T-helper 22 cell (primary cell): ENCODE measurements around the gene LIPK.
"Not testable (repeated sequence)": the region's sequence is repeated elsewhere in the genome, so short reads cannot be mapped to it uniquely, and the experiment has no call there.

ENCODE experiments used
- DNase-seq: peaks from one replicate; pipeline ENCODE4 v3.0.0-alpha.2; 2020; ENCODE audit warnings: low read depth

Gene LIPK

GRCh38 chr10:88715517-88715916 lies 9.5 kb downstream of the LIPK start:
- DNase-seq: no peak

- DNase-seq: no peak
Measured at GRCh38 chr10:88721392-88721791, 15.3 kb downstream of the LIPK start.

GRCh38 chr10:88725798-88726197 lies 19.7 kb downstream of the LIPK start:
- no peak for DNase-seq

GRCh38 chr10:88728107-88728763 lies 22.2 kb downstream of the LIPK start:
- DNase-seq: no peak

GRCh38 chr10:88730864-88731263 lies 24.8 kb downstream of the LIPK start:
- DNase-seq: no peak

- no peak for DNase-seq
Measured at GRCh38 chr10:88731296-88731695, 25.2 kb downstream of the LIPK start.

- no peak for DNase-seq
Measured at GRCh38 chr10:88733215-88733614, 27.2 kb downstream of the LIPK start.

GRCh38 chr10:88735661-88736060 lies 29.6 kb downstream of the LIPK start:
- DNase-seq: no peak

- not testable (repeated sequence) for DNase-seq
Measured at GRCh38 chr10:88741921-88742320, 35.9 kb downstream of the LIPK start.

- DNase-seq: no peak
Measured at GRCh38 chr10:88742448-88742847, 36.4 kb downstream of the LIPK start.

GRCh38 chr10:88744002-88744401 lies 38.0 kb downstream of the LIPK start:
- no peak for DNase-seq

GRCh38 chr10:88745633-88746032 lies 39.6 kb downstream of the LIPK start:
- DNase-seq: no peak

GRCh38 chr10:88754287-88754686 lies 48.2 kb downstream of the LIPK start:
- DNase-seq: no peak

- DNase-seq: no peak
Measured at GRCh38 chr10:88755753-88756152, 49.7 kb downstream of the LIPK start.

- no peak for DNase-seq
Measured at GRCh38 chr10:88756660-88757059, 50.6 kb downstream of the LIPK start.

GRCh38 chr10:88759366-88760101 lies 53.5 kb downstream of the LIPK start, which contains the start of gene LIPN:
LIPN (plus strand) TSS chr10:88760020; CDS start chr10:88761406, 1,386 bp downstream.
- DNase-seq: no peak

GRCh38 chr10:88762906-88763305 lies 56.9 kb downstream of the LIPK start:
- DNase-seq: no peak

- DNase-seq: no peak
Measured at GRCh38 chr10:88763441-88763840, 57.4 kb downstream of the LIPK start.

GRCh38 chr10:88764110-88764509 lies 58.1 kb downstream of the LIPK start:
- DNase-seq: no peak

- DNase-seq: no peak
Measured at GRCh38 chr10:88765816-88766215, 59.8 kb downstream of the LIPK start.

GRCh38 chr10:88769384-88769783 lies 63.3 kb downstream of the LIPK start:
- DNase-seq: no peak

GRCh38 chr10:88781206-88781605 lies 75.2 kb downstream of the LIPK start:
- no peak for DNase-seq

GRCh38 chr10:88782222-88782621 lies 76.2 kb downstream of the LIPK start:
- no peak for DNase-seq

GRCh38 chr10:88783724-88784123 lies 77.7 kb downstream of the LIPK start:
- DNase-seq: no peak
